Sigmoid colon (tissue), 7 donors: Measurements from ENCODE around the gene SUSD3. TPM values are rescaled to one million over a fixed set of nuclear protein-coding genes. Genes with fewer than 3 reads are reported as not detected.

Source experiments
- DNase-seq: peaks from one replicate; pipeline ENCODE4 v3.0.0-alpha.2; 2019
- H3K27ac ChIP-seq, 4 donors: fragments of 200-600 bp; sonication (generic); one replicate each; pipeline ENCODE4 v1.5.1; 2016 to 2019; ENCODE audit warnings: mild to moderate bottlenecking in 1 of 4
- H3K27me3 ChIP-seq, 3 donors: fragments of 200-600 bp; sonication (generic); one replicate each; pipeline ENCODE4 v1.5.1; 2019; ENCODE audit warnings: mild to moderate bottlenecking in 1 of 3
- H3K36me3 ChIP-seq, 4 donors: fragments of 200-600 bp; sonication (generic); one replicate each; pipeline ENCODE4 v1.5.1; 2016 to 2019
- H3K4me1 ChIP-seq, 4 donors: fragments of 200-600 bp; sonication (generic); one replicate each; pipeline ENCODE4 v1.5.1; 2017 to 2019
- H3K4me3 ChIP-seq, 4 donors: fragments of 200-600 bp; sonication (generic); one replicate each; pipeline ENCODE4 v1.5.1; 2017 to 2019; ENCODE audit warnings: mild to moderate bottlenecking in 2 of 4, moderate library complexity in 1 of 4
- H3K9me3 ChIP-seq, 4 donors: fragments of 200-600 bp in 3 of 4; sonication (generic) in 3 of 4; one replicate each; pipeline versions ENCODE4 v1.5.1 to v1.6.1; 2013 to 2019
- EP300 ChIP-seq, 4 donors: sonication (generic); formaldehyde crosslinking; IDR thresholded peaks; one replicate each; pipeline ENCODE4 v1.6.1; 2017; ENCODE audit warnings: antibody characterized with exemption in 4 of 4
- POLR2A ChIP-seq, 2 donors: fragments of 450-650 bp; IDR thresholded peaks; one replicate each; pipeline ENCODE4 v1.6.1; 2016; ENCODE audit warnings: antibody characterized with exemption in 2 of 2, mild to moderate bottlenecking in 2 of 2, moderate library complexity in 2 of 2
- POLR2AphosphoS5 ChIP-seq, 4 donors: sonication (generic); formaldehyde crosslinking; IDR thresholded peaks; one replicate each; pipeline ENCODE4 v1.6.1; 2017; ENCODE audit warnings: antibody characterized with exemption in 4 of 4
- WGBS, 2 donors: extraction: QIAGEN DNeasy Blood & Tissue Kit; methylation state at CpG; one replicate each; pipeline ENCODE4 v1.1.7; 2013; 5-methylcytosine and 5-hydroxymethylcytosine counted together
- intact Hi-C: fragments of 100-400 bp; cut with DNase I; formaldehyde crosslinking; loops from one replicate; pipeline ENCODE4 v1.15.1; 2023
- polyA plus RNA-seq, 3 donors: library from polyadenylated mRNA; stranded (reverse); fragments of 200-250 nt; gene quantifications; one replicate each; pipeline ENCODE4 v1.2.3, GENCODE V29; 2013
- total RNA-seq, 4 donors: library from RNA; depleted of rRNA; stranded (reverse); fragments of >200 nt; gene quantifications; one replicate each; pipeline ENCODE4 v1.1.0, GENCODE V29; 2016
- TF ChIP-seq, protein P1 (sequence below), 4 experiments: fragments of 450-650 bp in 3 of 4; fragments of 200-600 bp in 1 of 4; IDR thresholded peaks; one replicate each; pipeline ENCODE4 v1.5.1; 2016 to 2019; ENCODE audit warnings: antibody characterized with exemption in 4 of 4, mild to moderate bottlenecking in 3 of 4, moderate library complexity in 2 of 4
- donor health status: healthy with polysubstance abuse.
- donor health status: Bipolar disorder and iron deficiency.
- donor health status: healthy.

The SUSD3 gene
- total and polyA plus RNA-seq, 7 donors: 0.92 to 15.2 (median 4.7) TPM; not detected in 1

DNA sequence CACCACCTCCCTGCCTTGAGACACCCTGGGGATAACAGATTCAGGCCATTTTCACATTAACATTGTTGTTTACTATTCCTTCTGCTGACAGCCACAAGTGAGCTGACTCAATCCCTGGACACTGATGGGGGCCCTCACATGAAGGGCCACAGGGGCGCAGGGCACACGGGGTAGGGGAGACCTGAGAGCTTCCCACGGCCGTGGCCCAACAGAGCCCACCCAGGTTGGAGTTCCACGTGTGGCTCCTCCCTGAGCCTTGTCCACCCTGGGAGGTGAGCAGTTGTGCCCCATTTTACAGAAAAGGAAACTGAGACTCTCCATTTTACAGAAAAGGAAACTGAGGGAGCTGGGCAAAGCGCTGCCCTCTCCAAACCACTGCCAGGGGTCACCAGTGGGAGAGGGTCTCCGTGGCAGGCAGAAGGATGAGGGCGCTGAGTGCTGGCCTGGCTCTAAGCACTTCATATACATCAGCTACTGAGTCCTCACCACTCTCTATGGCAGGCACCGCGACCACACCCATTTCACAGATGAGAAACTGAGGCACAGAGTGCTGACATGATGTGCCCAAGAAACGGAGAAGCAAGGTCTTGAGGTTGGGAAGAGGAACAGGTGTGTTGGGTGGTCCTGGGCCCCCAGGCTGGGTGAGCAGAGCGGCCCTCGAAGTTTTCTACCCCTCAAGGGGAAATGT is 73.2 kb downstream of the SUSD3 start:
- Histone ChIP-seq H3K4me3 (peak overlapping the region in 2 of 4 donors; percentile 95 to 97), H3K4me1 (peaks cover 0 to 90% (median 83%) of the 10 kb centered on the region in 4 donors), H3K9me3 (no peaks in the 10 kb centered on the region), H3K36me3 (no peaks in the 10 kb centered on the region), H3K27me3 (no peaks in the 10 kb centered on the region), H3K27ac (peak overlapping the region; percentile 96 to 100 (median 98))
- intact Hi-C loops: loop anchor here (1.0 to 10.0 kb wide), 2 partner anchors 11 to 127 kb away; no protein-coding TSS in a partner anchor
- no peak for DNase-seq
- WGBS, 2 donors: 90 to 92% methylated on average over 13 of the region's 13 CpGs
- TF ChIP-seq EP300 (IDR thresholded peaks at IDR 0.05) (no peak), POLR2A (IDR thresholded peaks at IDR 0.05) (no peak), POLR2AphosphoS5 (IDR thresholded peaks at IDR 0.05) (no peak)
- TF ChIP-seq, protein P1, sequence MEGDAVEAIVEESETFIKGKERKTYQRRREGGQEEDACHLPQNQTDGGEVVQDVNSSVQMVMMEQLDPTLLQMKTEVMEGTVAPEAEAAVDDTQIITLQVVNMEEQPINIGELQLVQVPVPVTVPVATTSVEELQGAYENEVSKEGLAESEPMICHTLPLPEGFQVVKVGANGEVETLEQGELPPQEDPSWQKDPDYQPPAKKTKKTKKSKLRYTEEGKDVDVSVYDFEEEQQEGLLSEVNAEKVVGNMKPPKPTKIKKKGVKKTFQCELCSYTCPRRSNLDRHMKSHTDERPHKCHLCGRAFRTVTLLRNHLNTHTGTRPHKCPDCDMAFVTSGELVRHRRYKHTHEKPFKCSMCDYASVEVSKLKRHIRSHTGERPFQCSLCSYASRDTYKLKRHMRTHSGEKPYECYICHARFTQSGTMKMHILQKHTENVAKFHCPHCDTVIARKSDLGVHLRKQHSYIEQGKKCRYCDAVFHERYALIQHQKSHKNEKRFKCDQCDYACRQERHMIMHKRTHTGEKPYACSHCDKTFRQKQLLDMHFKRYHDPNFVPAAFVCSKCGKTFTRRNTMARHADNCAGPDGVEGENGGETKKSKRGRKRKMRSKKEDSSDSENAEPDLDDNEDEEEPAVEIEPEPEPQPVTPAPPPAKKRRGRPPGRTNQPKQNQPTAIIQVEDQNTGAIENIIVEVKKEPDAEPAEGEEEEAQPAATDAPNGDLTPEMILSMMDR (IDR thresholded peaks at IDR 0.05): no peak

DNA sequence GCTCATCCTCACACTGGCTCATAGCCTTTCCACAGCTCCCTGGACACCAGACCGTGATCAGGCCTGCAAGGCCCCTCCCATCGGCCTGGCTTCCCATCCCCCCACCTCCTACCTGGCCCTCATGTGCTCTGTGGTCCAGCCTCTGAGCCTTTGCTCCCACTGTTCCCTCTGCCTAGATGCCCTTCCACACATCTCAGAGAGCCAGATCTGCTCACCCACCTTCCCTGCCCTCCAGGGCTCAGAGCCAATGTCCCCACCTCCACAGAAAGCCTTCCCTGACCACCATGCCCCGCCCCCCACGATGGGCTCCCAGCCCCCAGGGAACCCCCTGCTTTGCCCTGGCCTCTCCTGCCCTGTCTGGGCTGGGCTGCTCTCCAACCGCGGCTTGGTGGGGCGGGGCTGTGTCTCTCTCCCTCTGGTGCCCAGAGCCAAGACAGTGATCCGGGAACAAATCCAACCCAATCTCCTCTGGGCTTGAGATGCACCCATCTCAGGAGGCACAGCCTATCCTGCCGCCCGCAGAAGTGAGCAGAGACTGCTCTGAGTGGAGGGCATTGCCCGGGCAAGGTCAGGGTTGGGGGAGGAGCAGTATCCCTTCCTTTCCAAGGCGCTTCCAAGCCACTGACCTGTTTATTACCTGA is 73.9 kb downstream of the SUSD3 start:
- Histone ChIP-seq H3K36me3 (no peaks in the 10 kb centered on the region), H3K9me3 (no peaks in the 10 kb centered on the region), H3K27me3 (no peaks in the 10 kb centered on the region), H3K27ac (peak overlapping the region; percentile 96 to 100 (median 98)), H3K4me3 (peak overlapping the region; percentile 60 to 97 (median 92)), H3K4me1 (peaks cover 0 to 84% (median 77%) of the 10 kb centered on the region in 4 donors)
- peak; percentile 96 for DNase-seq
- 17 to 57% methylated on average over 12 of the region's 12 CpGs for WGBS, 2 donors
- intact Hi-C loops: loop anchor here (1.0 to 10.0 kb wide), 2 partner anchors 12 to 128 kb away; no protein-coding TSS in a partner anchor
- TF ChIP-seq, protein P1 (IDR thresholded peaks at IDR 0.05): no peak
- no peak for TF ChIP-seq EP300 (IDR thresholded peaks at IDR 0.05)
- peak in 1 of 2 donors; percentile 37 for TF ChIP-seq POLR2A (IDR thresholded peaks at IDR 0.05)
- TF ChIP-seq POLR2AphosphoS5 (IDR thresholded peaks at IDR 0.05): peak; percentile 61 to 84 (median 73)

GRCh38 chr9:93132946-93133680 is 74.6 kb downstream of the SUSD3 start:
- intact Hi-C loops: loop anchor here (1.0 to 10.0 kb wide), 2 partner anchors 13 to 128 kb away; no protein-coding TSS in a partner anchor
- peak overlapping the region; percentile 60 to 97 (median 92) for H3K4me3 ChIP-seq
- peaks cover 0 to 77% (median 70%) of the 10 kb centered on the region in 4 donors for H3K4me1 ChIP-seq
- DNase-seq: peak; percentile 84
- TF ChIP-seq POLR2A (IDR thresholded peaks at IDR 0.05): no peak
- TF ChIP-seq, protein P1 (IDR thresholded peaks at IDR 0.05): no peak
- no peak for TF ChIP-seq EP300 (IDR thresholded peaks at IDR 0.05)
- no peak for TF ChIP-seq POLR2AphosphoS5 (IDR thresholded peaks at IDR 0.05)
- H3K36me3 ChIP-seq: no peaks in the 10 kb centered on the region
- peak overlapping the region; percentile 96 to 100 (median 98) for H3K27ac ChIP-seq
- H3K9me3 ChIP-seq: no peaks in the 10 kb centered on the region
- 18 to 33% methylated on average over 21 of the region's 21 CpGs for WGBS, 2 donors
- no peaks in the 10 kb centered on the region for H3K27me3 ChIP-seq

GRCh38 chr9:93133681-93134014 is 75.1 kb downstream of the SUSD3 start:
- peaks cover 0 to 71% (median 64%) of the 10 kb centered on the region in 4 donors for H3K4me1 ChIP-seq

More at GRCh38 chr9:93133681-93134014, 75.1 kb downstream of the SUSD3 start:
- Histone ChIP-seq H3K4me3 (peak overlapping the region; percentile 60 to 97 (median 92)), H3K36me3 (no peaks in the 10 kb centered on the region), H3K27ac (peak overlapping the region; percentile 96 to 100 (median 98)), H3K27me3 (no peaks in the 10 kb centered on the region), H3K9me3 (no peaks in the 10 kb centered on the region)
- 1% methylated on average over 34 of the region's 34 CpGs for WGBS, 2 donors
- TF ChIP-seq EP300 (IDR thresholded peaks at IDR 0.05) (peak in 1 of 4 donors; percentile 2), POLR2A (IDR thresholded peaks at IDR 0.05) (peak in 1 of 2 donors; percentile 33), POLR2AphosphoS5 (IDR thresholded peaks at IDR 0.05) (peak; percentile 51 to 69 (median 54))
- TF ChIP-seq, protein P1 (IDR thresholded peaks at IDR 0.05): no peak
- DNase-seq: peak; percentile 95
- intact Hi-C loops: loop anchor here (2.0 to 10.0 kb wide), 3 partner anchors 37 to 129 kb away; partner anchors contain the start of genes CARD19 and WNK2
